GM12801 (cell line): Measurements from ENCODE around the gene BRIX1.

Source experiments
- CTCF ChIP-seq: IDR thresholded peaks from one replicate; pipeline ENCODE4 v1.5.1; 2011; ENCODE audit warnings: control low read depth; ENCODE audit not compliant: insufficient read length; ENCODE audit errors: extremely low read depth

The BRIX1 gene

GRCh38 chr5:34915139-34915855, at the start of gene BRIX1, which contains the start of gene RAD1:
Gene BRIX1, plus strand, starts transcription at chr5:34915711. Its CDS starts 28 bp downstream, at chr5:34915739.
Gene RAD1, minus strand, starts transcription at chr5:34915504. Its CDS starts 612 bp downstream, at chr5:34914892.
- TF ChIP-seq CTCF, result no peak

GRCh38 chr5:34866989-34867471, 48.5 kb upstream of the BRIX1 start:
- TF ChIP-seq CTCF, result no peak

- TF ChIP-seq CTCF, result no peak
These were observed 47.9 kb upstream of the BRIX1 start for GRCh38 chr5:34867660-34868059.

GRCh38 chr5:34868791-34869190, 46.7 kb upstream of the BRIX1 start:
- TF ChIP-seq CTCF, result no peak

GRCh38 chr5:34869256-34869655, 46.3 kb upstream of the BRIX1 start:
- no peak for TF ChIP-seq CTCF

GRCh38 chr5:34870382-34870781, 45.1 kb upstream of the BRIX1 start:
- no peak for TF ChIP-seq CTCF

- TF ChIP-seq CTCF, result no peak
These were observed 39.2 kb upstream of the BRIX1 start for GRCh38 chr5:34876275-34876674.
